ENCODE data around the gene SRRT. TPM values are rescaled to one million over a fixed set of nuclear protein-coding genes. Genes with fewer than 3 reads are reported as not detected.
"Not testable (repeated sequence)": the region's sequence is repeated elsewhere in the genome, so short reads cannot be mapped to it uniquely, and the experiment has no call there.

Gene SRRT
- total RNA-seq, 1 donor from 2014 or later: 51.7 TPM

DNA sequence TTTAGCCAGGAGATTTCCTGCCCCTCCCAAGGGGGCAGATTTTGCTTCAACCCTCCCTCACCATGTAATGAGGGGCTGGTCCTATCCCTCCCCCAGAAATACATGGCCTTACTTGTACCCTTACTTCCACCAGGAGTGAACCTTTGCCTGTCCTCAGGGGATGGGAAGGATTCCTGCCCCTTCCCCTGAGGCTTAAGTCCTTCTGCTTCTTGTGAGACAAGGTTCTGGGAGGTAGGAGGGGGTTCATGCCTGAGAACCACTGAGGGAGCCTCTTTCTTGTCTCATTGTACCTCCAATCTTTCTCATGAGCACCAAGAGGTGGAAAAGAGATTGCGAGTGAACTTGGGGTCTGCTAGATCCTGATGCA is 54.9 kb downstream of the SRRT start:
- DNase-seq (ENCODE audit: low read depth): no peak

DNA sequence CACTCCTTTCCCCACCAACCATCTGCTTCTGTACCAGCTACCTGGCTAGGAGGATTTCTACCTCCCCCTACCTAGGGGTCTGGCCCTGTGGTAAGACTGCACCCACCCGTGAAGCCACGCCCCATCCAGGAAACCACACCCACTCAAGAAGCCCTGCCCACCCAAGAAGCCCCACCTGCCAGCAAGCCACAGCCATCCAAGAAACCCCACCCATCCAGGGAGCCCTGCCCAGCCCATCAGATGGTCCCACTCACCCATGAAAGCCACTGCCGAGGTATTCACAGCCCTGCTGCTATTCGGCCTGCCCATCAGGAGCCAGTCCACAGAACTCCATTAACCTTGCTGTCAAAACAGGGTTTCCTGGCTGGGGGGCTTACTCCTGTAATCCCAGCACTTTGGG is 58.8 kb downstream of the SRRT start:
- no peak for DNase-seq (ENCODE audit: low read depth)

DNA sequence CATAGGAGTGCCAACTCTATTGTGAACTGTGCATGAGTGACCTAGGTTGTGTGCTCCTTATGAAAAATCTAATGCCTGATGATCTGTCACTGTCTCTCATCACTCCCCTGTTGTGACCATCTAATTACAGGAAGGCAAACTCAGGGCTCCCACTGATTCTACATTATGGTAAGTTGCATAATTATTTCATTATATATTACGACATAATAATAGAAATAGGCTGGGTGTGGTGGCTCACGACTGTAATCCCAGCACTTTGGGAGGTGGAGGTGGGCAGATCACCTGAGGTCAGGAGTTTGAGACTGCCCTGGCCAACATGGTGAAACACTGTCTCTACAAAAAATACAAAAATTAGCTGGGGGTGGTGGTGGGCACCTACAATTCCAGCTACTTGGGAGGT is 60.5 kb downstream of the SRRT start:
- DNase-seq (ENCODE audit: low read depth): not testable (repeated sequence)

DNA sequence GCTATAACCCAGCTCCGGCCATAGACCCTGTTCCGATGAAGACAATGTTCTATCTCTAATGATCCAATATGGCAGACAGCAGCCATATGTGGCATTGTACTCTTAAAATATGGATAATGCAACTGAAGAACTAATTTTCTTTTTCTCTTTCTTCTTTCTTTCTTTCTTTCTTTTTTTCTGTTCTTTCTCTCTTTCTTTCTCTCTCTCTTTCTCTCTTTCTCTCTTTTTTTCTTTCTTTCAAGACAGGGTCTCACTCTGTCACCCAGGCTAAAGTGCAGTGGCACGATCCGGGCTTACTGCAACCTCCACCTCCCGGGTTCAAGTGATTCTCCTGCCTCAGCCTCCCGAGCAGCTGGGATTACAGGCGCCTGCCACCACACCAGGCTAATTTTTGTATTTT is 61.3 kb downstream of the SRRT start:
- not testable (repeated sequence) for DNase-seq (ENCODE audit: low read depth)

Other genes with a start within 250 kb of the SRRT start
- 0.35 and 1.0 TPM in 2 replicates for gene TFR2, start 233.6 kb upstream of the SRRT start, total RNA-seq
- not detected in 2 replicates for gene ACTL6B, start 218.7 kb upstream of the SRRT start, total RNA-seq
- 120 and 162 TPM in 2 replicates for gene GNB2, start 201.4 kb upstream of the SRRT start, total RNA-seq
- gene GIGYF1, start 180.9 kb upstream of the SRRT start, total RNA-seq: 7.3 and 26.1 TPM in 2 replicates
- gene POP7, start 169.0 kb upstream of the SRRT start, total RNA-seq: 21.1 and 63.4 TPM in 2 replicates
- not detected in 2 replicates for gene EPO, start 154.6 kb upstream of the SRRT start, total RNA-seq
- not detected in 2 replicates for gene ZAN, start 141.5 kb upstream of the SRRT start, total RNA-seq
- 80.9 and 141 TPM in 2 replicates for gene EPHB4, start 47.6 kb upstream of the SRRT start, total RNA-seq
- 13.8 and 25.5 TPM in 2 replicates for gene SLC12A9, start 22.4 kb upstream of the SRRT start, total RNA-seq
- 87.9 and 95.2 TPM in 2 replicates for gene TRIP6, start 7.7 kb upstream of the SRRT start, total RNA-seq
- 2.1 and 5.2 TPM in 2 replicates for gene UFSP1, start 14.6 kb downstream of the SRRT start, total RNA-seq
- 0.94 and 1.2 TPM in 2 replicates for gene ACHE, start 20.8 kb downstream of the SRRT start, total RNA-seq
- gene MUC3A, start 74.4 kb downstream of the SRRT start, total RNA-seq: 0.75 TPM in 1 of 2 replicates, not detected in the other
- not detected in 2 replicates for gene MUC12, start 94.5 kb downstream of the SRRT start, total RNA-seq
- not detected in 2 replicates for gene MUC17, start 145.0 kb downstream of the SRRT start, total RNA-seq
- gene TRIM56, start 210.4 kb downstream of the SRRT start, total RNA-seq: 18.6 and 43.8 TPM in 2 replicates

Data from renal cortical epithelial cell (primary cell).